Activated naive CD8-positive, alpha-beta T cell (primary cell): ENCODE results near the gene MLH3.

Experiments
- H3K27ac Mint-ChIP-seq: one replicate; pipeline ENCODE4 v1.8.0; 2021; ENCODE audit warnings: mixed read lengths
- H3K27me3 Mint-ChIP-seq: one replicate; pipeline ENCODE4 v1.8.0; 2021; ENCODE audit warnings: mixed read lengths
- H3K36me3 Mint-ChIP-seq: one replicate; pipeline ENCODE4 v1.8.0; 2021; ENCODE audit warnings: mixed read lengths
- H3K4me1 Mint-ChIP-seq: one replicate; pipeline ENCODE4 v1.8.0; 2021; ENCODE audit warnings: low read depth, mixed read lengths
- H3K4me3 Mint-ChIP-seq: one replicate; pipeline ENCODE4 v1.8.0; 2021; ENCODE audit warnings: mild to moderate bottlenecking, mixed read lengths
- H3K9me3 Mint-ChIP-seq: one replicate; pipeline ENCODE4 v1.8.0; 2021; ENCODE audit warnings: low read depth, mixed read lengths

The MLH3 gene

GRCh38 chr14:75050852-75051555 lies at the start of gene MLH3:
TSS of gene MLH3 (minus strand) at chr14:75051467. CDS start at chr14:75049655, 1,812 bp downstream.
- H3K4me1 Mint-ChIP-seq: peaks cover 53% of the 10 kb centered on the region
- peak within 1 kb of the TSS; percentile 92 for H3K4me3 Mint-ChIP-seq
- H3K36me3 Mint-ChIP-seq: peaks cover 30% of the 10 kb centered on the region
- no peaks in the 10 kb centered on the region for H3K27me3 Mint-ChIP-seq
- peak within 1 kb of the TSS; percentile 95 for H3K27ac Mint-ChIP-seq
- H3K9me3 Mint-ChIP-seq: no peaks in the 10 kb centered on the region

- no peak overlapping the region for H3K4me3 Mint-ChIP-seq
- no peaks in the 10 kb centered on the region for H3K9me3 Mint-ChIP-seq
- no peaks in the 10 kb centered on the region for H3K4me1 Mint-ChIP-seq
- H3K36me3 Mint-ChIP-seq: peaks cover 6% of the 10 kb centered on the region
- H3K27ac Mint-ChIP-seq: no peak overlapping the region
- no peaks in the 10 kb centered on the region for H3K27me3 Mint-ChIP-seq
Measured at GRCh38 chr14:75098682-75099081, 47.4 kb upstream of the MLH3 start.

GRCh38 chr14:75098212-75098611 lies 46.9 kb upstream of the MLH3 start:
- no peaks in the 10 kb centered on the region for H3K27me3 Mint-ChIP-seq
- H3K4me1 Mint-ChIP-seq: no peaks in the 10 kb centered on the region
- H3K4me3 Mint-ChIP-seq: no peak overlapping the region
- no peak overlapping the region for H3K27ac Mint-ChIP-seq
- no peaks in the 10 kb centered on the region for H3K9me3 Mint-ChIP-seq
- peaks cover 6% of the 10 kb centered on the region for H3K36me3 Mint-ChIP-seq

- Mint-ChIP-seq H3K4me1 (no peaks in the 10 kb centered on the region), H3K27me3 (no peaks in the 10 kb centered on the region), H3K9me3 (no peaks in the 10 kb centered on the region), H3K27ac (no peak overlapping the region), H3K36me3 (peaks cover 6% of the 10 kb centered on the region), H3K4me3 (no peak overlapping the region)
Measured at GRCh38 chr14:75096959-75097358, 45.7 kb upstream of the MLH3 start.

- Mint-ChIP-seq H3K4me3 (no peak overlapping the region), H3K27me3 (no peaks in the 10 kb centered on the region), H3K4me1 (no peaks in the 10 kb centered on the region), H3K36me3 (peaks cover 5% of the 10 kb centered on the region), H3K9me3 (no peaks in the 10 kb centered on the region), H3K27ac (no peak overlapping the region)
Measured at GRCh38 chr14:75095690-75096089, 44.4 kb upstream of the MLH3 start.

GRCh38 chr14:75094896-75095295 lies 43.6 kb upstream of the MLH3 start:
- no peaks in the 10 kb centered on the region for H3K9me3 Mint-ChIP-seq
- H3K4me3 Mint-ChIP-seq: no peak overlapping the region
- peaks cover 5% of the 10 kb centered on the region for H3K36me3 Mint-ChIP-seq
- H3K27ac Mint-ChIP-seq: no peak overlapping the region
- H3K4me1 Mint-ChIP-seq: no peaks in the 10 kb centered on the region
- H3K27me3 Mint-ChIP-seq: no peaks in the 10 kb centered on the region

- Mint-ChIP-seq H3K4me1 (no peaks in the 10 kb centered on the region), H3K27ac (no peak overlapping the region), H3K36me3 (peaks cover 5% of the 10 kb centered on the region), H3K4me3 (no peak overlapping the region), H3K9me3 (no peaks in the 10 kb centered on the region), H3K27me3 (no peaks in the 10 kb centered on the region)
Measured at GRCh38 chr14:75092698-75093097, 41.4 kb upstream of the MLH3 start.

GRCh38 chr14:75091251-75091650 lies 40.0 kb upstream of the MLH3 start:
- Mint-ChIP-seq H3K4me3 (no peak overlapping the region), H3K36me3 (peaks cover 2% of the 10 kb centered on the region), H3K27ac (no peak overlapping the region)

GRCh38 chr14:75090353-75090752 lies 39.1 kb upstream of the MLH3 start:
- no peak overlapping the region for H3K27ac Mint-ChIP-seq
- H3K36me3 Mint-ChIP-seq: peaks cover 4% of the 10 kb centered on the region
- no peaks in the 10 kb centered on the region for H3K4me1 Mint-ChIP-seq

More at GRCh38 chr14:75091251-75091650, 40.0 kb upstream of the MLH3 start:
- Mint-ChIP-seq H3K4me1 (no peaks in the 10 kb centered on the region), H3K9me3 (no peaks in the 10 kb centered on the region), H3K27me3 (no peaks in the 10 kb centered on the region)

GRCh38 chr14:75088566-75089373 lies 37.5 kb upstream of the MLH3 start:
- peaks cover 5% of the 10 kb centered on the region for H3K36me3 Mint-ChIP-seq
- H3K27ac Mint-ChIP-seq: no peak overlapping the region
- H3K9me3 Mint-ChIP-seq: no peaks in the 10 kb centered on the region
- no peak overlapping the region for H3K4me3 Mint-ChIP-seq
- no peaks in the 10 kb centered on the region for H3K4me1 Mint-ChIP-seq
- no peaks in the 10 kb centered on the region for H3K27me3 Mint-ChIP-seq

More at GRCh38 chr14:75090353-75090752, 39.1 kb upstream of the MLH3 start:
- Mint-ChIP-seq H3K9me3 (no peaks in the 10 kb centered on the region), H3K27me3 (no peaks in the 10 kb centered on the region), H3K4me3 (no peak overlapping the region)

- H3K9me3 Mint-ChIP-seq: no peaks in the 10 kb centered on the region
- H3K4me1 Mint-ChIP-seq: no peaks in the 10 kb centered on the region
- H3K36me3 Mint-ChIP-seq: peaks cover 5% of the 10 kb centered on the region
- no peaks in the 10 kb centered on the region for H3K27me3 Mint-ChIP-seq
- H3K27ac Mint-ChIP-seq: no peak overlapping the region
- H3K4me3 Mint-ChIP-seq: no peak overlapping the region
Measured at GRCh38 chr14:75088153-75088552, 36.9 kb upstream of the MLH3 start.

- no peak overlapping the region for H3K27ac Mint-ChIP-seq
- no peaks in the 10 kb centered on the region for H3K27me3 Mint-ChIP-seq
- H3K4me3 Mint-ChIP-seq: no peak overlapping the region
- no peaks in the 10 kb centered on the region for H3K9me3 Mint-ChIP-seq
- peaks cover 6% of the 10 kb centered on the region for H3K36me3 Mint-ChIP-seq
- no peaks in the 10 kb centered on the region for H3K4me1 Mint-ChIP-seq
Measured at GRCh38 chr14:75084513-75084912, 33.2 kb upstream of the MLH3 start.

GRCh38 chr14:75083271-75083670 lies 32.0 kb upstream of the MLH3 start:
- H3K27me3 Mint-ChIP-seq: no peaks in the 10 kb centered on the region
- no peak overlapping the region for H3K4me3 Mint-ChIP-seq
- H3K36me3 Mint-ChIP-seq: peaks cover 6% of the 10 kb centered on the region
- H3K27ac Mint-ChIP-seq: peak overlapping the region; percentile 48
- H3K9me3 Mint-ChIP-seq: no peaks in the 10 kb centered on the region
- H3K4me1 Mint-ChIP-seq: no peaks in the 10 kb centered on the region

- no peak overlapping the region for H3K4me3 Mint-ChIP-seq
- no peak overlapping the region for H3K27ac Mint-ChIP-seq
- H3K27me3 Mint-ChIP-seq: no peaks in the 10 kb centered on the region
- no peaks in the 10 kb centered on the region for H3K9me3 Mint-ChIP-seq
- peaks cover 6% of the 10 kb centered on the region for H3K36me3 Mint-ChIP-seq
- H3K4me1 Mint-ChIP-seq: no peaks in the 10 kb centered on the region
Measured at GRCh38 chr14:75081660-75082229, 30.5 kb upstream of the MLH3 start.

GRCh38 chr14:75079521-75079920 lies 28.3 kb upstream of the MLH3 start:
- Mint-ChIP-seq H3K27me3 (no peaks in the 10 kb centered on the region), H3K9me3 (no peaks in the 10 kb centered on the region), H3K4me3 (no peak overlapping the region)

More at GRCh38 chr14:75079521-75079920, 28.3 kb upstream of the MLH3 start:
- H3K36me3 Mint-ChIP-seq: peaks cover 4% of the 10 kb centered on the region
- H3K4me1 Mint-ChIP-seq: no peaks in the 10 kb centered on the region
- no peak overlapping the region for H3K27ac Mint-ChIP-seq
